ENCODE measurements around the gene TFAP2E.

TFAP2E gene

DNA sequence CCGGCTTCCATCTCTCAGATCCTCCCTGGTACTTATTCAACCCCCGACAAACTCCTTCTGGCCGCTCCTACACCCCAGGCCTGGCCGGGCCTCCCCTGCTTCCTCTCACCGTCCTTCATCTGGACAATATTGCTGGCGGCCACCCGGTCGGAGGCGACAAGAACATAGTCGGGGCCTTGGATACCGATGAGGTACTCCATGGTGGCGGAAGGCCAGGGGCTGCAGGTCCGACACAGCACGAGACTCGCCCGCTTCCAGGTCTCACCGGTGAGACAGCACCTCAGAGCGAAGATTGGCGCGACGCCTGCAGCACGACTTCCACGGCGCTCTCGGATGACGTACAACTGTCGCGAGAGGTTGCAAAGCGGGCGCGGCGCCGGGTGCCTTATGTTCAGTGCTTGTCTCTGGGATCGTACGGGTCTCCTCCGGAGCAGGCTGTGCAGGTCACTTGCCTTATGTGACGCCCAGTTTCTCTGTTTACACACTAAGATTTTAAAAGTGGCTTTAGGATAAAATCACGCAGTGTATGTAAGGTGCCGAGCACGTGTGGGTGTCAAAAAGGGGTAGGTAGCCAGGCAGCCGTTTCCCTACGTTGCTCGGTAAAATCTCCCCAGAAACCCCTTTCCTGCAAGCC, 68.2 kb downstream of the TFAP2E start, which contains the start of gene PSMB2:
Gene PSMB2, minus strand, starts transcription at position 294 of the 634 bp plus-strand sequence. Its CDS starts 94 bp downstream, at position 200.
- Histone ChIP-seq H2AK5ac (ENCODE audit: low read length) (no peak within 1 kb of the TSS), H3K18ac (ENCODE audit: low read length) (peak within 1 kb of the TSS; percentile 33), H4K5ac (ENCODE audit: low read length) (peak within 1 kb of the TSS; percentile 66), H3K27ac (ENCODE audit: low read depth, low read length) (peak within 1 kb of the TSS; percentile 47), H2BK5ac (ENCODE audit: low read length) (no peak within 1 kb of the TSS), H3K4me2 (ENCODE audit: low read length) (peak within 1 kb of the TSS; percentile 99), H3K36me3 (ENCODE audit: control insufficient read depth, insufficient read depth, low read length) (no peaks in the 10 kb centered on the region), H2BK15ac (replicated peaks; ENCODE audit: low read depth) (no peak within 1 kb of the TSS), H3K27me3 (ENCODE audit: insufficient read depth, low read length, poor library complexity) (peaks cover 1% of the 10 kb centered on the region), H3K56ac (ENCODE audit: low read length) (peak within 1 kb of the TSS; percentile 99), H2BK120ac (ENCODE audit: low read depth, low read length) (peak within 1 kb of the TSS; percentile 82), H3K9ac (ENCODE audit: low read length) (peak within 1 kb of the TSS; percentile 97), H3K4ac (ENCODE audit: low read depth, low read length) (peak within 1 kb of the TSS; percentile 95), H3K4me3 (ENCODE audit: low read length) (peak within 1 kb of the TSS; percentile 97), H4K8ac (ENCODE audit: low read depth, low read length) (peak within 1 kb of the TSS; percentile 82), H3K4me1 (ENCODE audit: control insufficient read depth, low read depth, low read length) (no peaks in the 10 kb centered on the region), H3K23ac (ENCODE audit: low read length) (no peak within 1 kb of the TSS), H3K79me1 (ENCODE audit: low read length) (peaks cover 2% of the 10 kb centered on the region), H3K79me2 (ENCODE audit: control insufficient read depth, insufficient read depth, low read length) (peaks cover 28% of the 10 kb centered on the region)
- peak; percentile 99 for DNase-seq
- WGBS (ENCODE audit: extremely low coverage, insufficient coverage, low lambda C conversion rate), result no CpG with 5 or more reads among the region's 43 CpGs

DNA sequence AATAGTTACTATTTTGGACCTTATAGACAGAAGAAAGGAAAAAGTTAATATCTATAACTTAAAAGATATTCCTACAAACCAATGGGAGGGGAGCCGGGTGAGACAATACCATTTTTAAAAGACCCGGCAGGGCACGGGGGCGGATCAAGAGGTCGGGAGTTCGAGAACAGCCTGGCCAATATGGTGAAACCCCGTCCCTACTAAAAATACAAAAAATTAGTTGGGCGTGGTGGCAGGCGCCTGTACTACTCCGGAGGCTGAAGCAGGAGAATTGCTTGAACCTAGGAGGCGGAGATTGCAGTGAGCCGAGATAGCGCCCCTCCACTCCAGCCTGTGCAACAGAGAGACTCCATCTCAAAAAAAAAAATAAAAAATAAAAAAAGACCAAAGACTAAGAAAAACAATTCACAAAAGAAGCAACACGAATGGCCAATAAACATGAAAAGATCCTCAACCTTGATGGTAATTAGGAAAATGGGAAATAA, 69.4 kb downstream of the TFAP2E start:
- H3K56ac ChIP-seq (ENCODE audit: low read length), result no peak overlapping the region
- H2BK15ac ChIP-seq (replicated peaks; ENCODE audit: low read depth), result no peak overlapping the region
- peaks cover 1% of the 10 kb centered on the region for H3K27me3 ChIP-seq (ENCODE audit: insufficient read depth, low read length, poor library complexity)
- H3K9ac ChIP-seq (ENCODE audit: low read length), result no peak overlapping the region
- no peak overlapping the region for H3K4ac ChIP-seq (ENCODE audit: low read depth, low read length)
- H3K79me2 ChIP-seq (ENCODE audit: control insufficient read depth, insufficient read depth, low read length), result peaks cover 22% of the 10 kb centered on the region
- H2BK120ac ChIP-seq (ENCODE audit: low read depth, low read length), result no peak overlapping the region
- no peak overlapping the region for H3K18ac ChIP-seq (ENCODE audit: low read length)
- H3K79me1 ChIP-seq (ENCODE audit: low read length), result peaks cover 2% of the 10 kb centered on the region
- H4K8ac ChIP-seq (ENCODE audit: low read depth, low read length), result peak overlapping the region; percentile 56
- no peak overlapping the region for H2BK5ac ChIP-seq (ENCODE audit: low read length)
- H3K23ac ChIP-seq (ENCODE audit: low read length), result no peak overlapping the region
- H4K5ac ChIP-seq (ENCODE audit: low read length), result no peak overlapping the region
- no peaks in the 10 kb centered on the region for H3K36me3 ChIP-seq (ENCODE audit: control insufficient read depth, insufficient read depth, low read length)
- no peak overlapping the region for H3K4me2 ChIP-seq (ENCODE audit: low read length)
- no peak overlapping the region for H3K4me3 ChIP-seq (ENCODE audit: low read length)
- no peak overlapping the region for H3K27ac ChIP-seq (ENCODE audit: low read depth, low read length)
- no peaks in the 10 kb centered on the region for H3K4me1 ChIP-seq (ENCODE audit: control insufficient read depth, low read depth, low read length)
- no peak overlapping the region for H2AK5ac ChIP-seq (ENCODE audit: low read length)
- whole genome bisulfite sequencing (ENCODE audit: extremely low coverage, insufficient coverage, low lambda C conversion rate), result no CpG with 5 or more reads among the region's 14 CpGs
- no peak for DNase-seq

DNA sequence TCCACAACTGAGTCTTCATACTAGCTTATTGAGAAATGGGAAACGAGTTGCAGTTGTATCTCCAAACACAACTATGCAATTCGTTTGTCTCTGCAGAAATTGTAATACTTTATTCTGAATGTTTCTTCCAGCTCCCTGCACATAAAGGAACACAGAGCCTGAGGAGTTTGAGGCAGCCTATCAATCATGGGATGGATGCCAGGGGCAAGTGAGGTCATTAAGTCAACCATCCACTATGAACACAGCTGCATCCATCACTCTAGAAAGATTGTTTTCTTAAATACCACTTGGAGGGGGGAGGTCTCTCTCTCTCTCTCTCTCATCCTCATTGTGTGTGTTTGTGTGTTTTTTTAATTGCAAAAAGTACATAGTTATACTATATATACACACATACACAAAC, 71.1 kb downstream of the TFAP2E start:
- Histone ChIP-seq H3K79me2 (ENCODE audit: control insufficient read depth, insufficient read depth, low read length) (peaks cover 14% of the 10 kb centered on the region), H3K4me1 (ENCODE audit: control insufficient read depth, low read depth, low read length) (no peaks in the 10 kb centered on the region), H3K4me2 (ENCODE audit: low read length) (no peak overlapping the region), H3K4me3 (ENCODE audit: low read length) (no peak overlapping the region), H2BK5ac (ENCODE audit: low read length) (no peak overlapping the region), H3K27me3 (ENCODE audit: insufficient read depth, low read length, poor library complexity) (peaks cover 1% of the 10 kb centered on the region), H3K23ac (ENCODE audit: low read length) (no peak overlapping the region), H2BK120ac (ENCODE audit: low read depth, low read length) (no peak overlapping the region), H2BK15ac (replicated peaks; ENCODE audit: low read depth) (no peak overlapping the region), H3K36me3 (ENCODE audit: control insufficient read depth, insufficient read depth, low read length) (no peaks in the 10 kb centered on the region), H3K18ac (ENCODE audit: low read length) (no peak overlapping the region), H3K56ac (ENCODE audit: low read length) (no peak overlapping the region), H3K9ac (ENCODE audit: low read length) (no peak overlapping the region), H2AK5ac (ENCODE audit: low read length) (no peak overlapping the region), H4K8ac (ENCODE audit: low read depth, low read length) (no peak overlapping the region), H3K4ac (ENCODE audit: low read depth, low read length) (no peak overlapping the region), H4K5ac (ENCODE audit: low read length) (no peak overlapping the region), H3K79me1 (ENCODE audit: low read length) (no peaks in the 10 kb centered on the region), H3K27ac (ENCODE audit: low read depth, low read length) (no peak overlapping the region)
- WGBS (ENCODE audit: extremely low coverage, insufficient coverage, low lambda C conversion rate), result no CpG with 5 or more reads among the region's 2 CpGs
- no peak for DNase-seq

All from mesendoderm (in vitro differentiated cells).